Urinary bladder (tissue), 4 donors: ENCODE measurements around the gene TMEM248. TPM values are rescaled to one million over a fixed set of nuclear protein-coding genes. Genes with fewer than 3 reads are reported as not detected.
"Not testable (repeated sequence)": the region's sequence is repeated elsewhere in the genome, so short reads cannot be mapped to it uniquely, and the experiment has no call there.

Source experiments
- DNase-seq: peaks from one replicate; pipeline ENCODE4 v3.0.0-alpha.2; 2015; ENCODE audit errors: extremely low spot score
- H3K27ac ChIP-seq: one replicate; pipeline ENCODE4 v1.5.1; 2013; ENCODE audit warnings: low read depth, mild to moderate bottlenecking, moderate library complexity
- H3K36me3 ChIP-seq: one replicate; pipeline ENCODE4 v1.6.1; 2013; ENCODE audit warnings: mild to moderate bottlenecking, moderate library complexity; ENCODE audit not compliant: insufficient read depth
- H3K4me1 ChIP-seq: one replicate; pipeline ENCODE4 v1.6.1; 2013; ENCODE audit warnings: mild to moderate bottlenecking, moderate library complexity; ENCODE audit not compliant: insufficient read depth
- H3K4me3 ChIP-seq: one replicate; pipeline ENCODE4 v1.5.1; 2013; ENCODE audit warnings: low read depth, low read length
- WGBS: extraction: QIAGEN DNeasy Blood & Tissue Kit; methylation state at CpG from one replicate; pipeline ENCODE4 v1.1.7; 2013; 5-methylcytosine and 5-hydroxymethylcytosine counted together
- polyA plus RNA-seq: library from polyadenylated mRNA; stranded (reverse); fragments of 200-250 nt; gene quantifications from one replicate; pipeline ENCODE4 v1.2.3, GENCODE V29; 2013
- total RNA-seq: library from RNA; depleted of rRNA; stranded (reverse); fragments of >200 nt; gene quantifications from one replicate; pipeline ENCODE4 v1.2.3, GENCODE V29; 2014
- donor health status: healthy with polysubstance abuse.
- donor health status: healthy.

Gene TMEM248
- total and polyA plus RNA-seq, 2 donors: 57.8 to 82.1 TPM

DNA sequence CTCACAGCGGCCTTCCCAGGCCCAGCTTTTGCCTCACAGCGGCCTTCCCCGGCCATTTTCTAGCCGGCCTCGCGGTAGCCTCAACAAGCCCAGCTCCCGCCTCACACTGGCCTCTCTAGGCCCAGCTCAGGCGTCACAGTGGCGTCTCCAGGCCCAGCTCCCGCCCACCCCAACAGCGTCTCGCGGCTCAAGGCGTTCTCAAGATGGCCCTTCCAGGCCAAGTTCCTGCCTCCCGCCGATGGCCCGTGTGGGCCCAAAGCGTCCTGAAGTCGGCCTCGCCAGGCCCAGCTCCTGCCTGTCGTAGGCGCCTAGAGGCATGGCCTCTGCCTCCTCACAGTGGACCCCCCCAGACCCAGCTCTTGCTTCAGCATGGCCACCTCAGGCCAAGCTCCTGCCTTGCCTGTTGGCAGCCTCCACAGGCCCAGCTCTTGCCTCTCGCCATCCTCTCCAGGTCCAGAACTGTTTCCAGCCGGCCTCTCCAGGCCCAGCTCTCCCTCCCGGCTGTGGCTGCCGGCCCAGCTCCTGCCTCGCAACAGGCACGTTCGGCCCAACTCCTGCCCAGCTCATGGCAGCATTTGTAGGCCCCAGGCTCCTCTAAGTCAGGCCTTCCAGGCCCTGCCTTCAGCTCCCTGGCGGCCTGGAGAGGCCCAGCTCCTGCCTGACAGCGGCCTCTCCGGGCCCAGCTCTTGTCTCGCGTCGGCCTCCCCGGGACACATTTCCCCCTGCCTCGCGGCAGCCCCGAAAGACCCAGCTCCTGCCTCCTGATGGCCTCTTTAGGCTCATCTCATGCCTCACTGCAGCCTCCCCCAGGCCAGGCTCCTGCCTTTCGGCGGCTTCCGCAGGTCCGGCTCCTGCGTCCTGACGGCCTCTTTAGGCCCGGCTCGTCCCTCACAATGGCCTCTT lies 18.8 kb upstream of the TMEM248 start:
- no peak overlapping the region for H3K27ac ChIP-seq
- no peaks in the 10 kb centered on the region for H3K4me1 ChIP-seq
- no peaks in the 10 kb centered on the region for H3K36me3 ChIP-seq
- H3K4me3 ChIP-seq: no peak overlapping the region
- 96% methylated on average over 47 of the region's 47 CpGs for WGBS
- no peak for DNase-seq

DNA sequence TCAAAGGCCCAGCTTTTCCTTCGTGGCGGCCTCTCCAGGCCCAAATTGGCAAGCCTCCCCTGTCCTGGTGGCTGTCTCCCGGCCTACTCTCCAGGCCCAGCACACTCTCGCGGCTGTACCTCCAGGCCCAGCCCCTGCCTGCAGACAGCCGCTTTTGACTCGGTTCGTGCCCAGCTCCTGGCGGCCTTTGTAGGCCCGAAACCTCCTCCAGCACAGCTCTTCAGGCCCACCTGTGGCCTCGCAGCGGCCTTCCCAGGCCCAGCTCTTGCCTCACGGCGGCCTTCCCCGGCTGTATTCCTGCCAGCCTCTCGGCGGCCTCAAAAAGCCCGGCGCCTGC lies 18.2 kb upstream of the TMEM248 start:
- H3K36me3 ChIP-seq: no peaks in the 10 kb centered on the region
- no peak for DNase-seq
- no peak overlapping the region for H3K27ac ChIP-seq
- no peaks in the 10 kb centered on the region for H3K4me1 ChIP-seq
- no peak overlapping the region for H3K4me3 ChIP-seq
- 95% methylated on average over 19 of the region's 19 CpGs for WGBS

DNA sequence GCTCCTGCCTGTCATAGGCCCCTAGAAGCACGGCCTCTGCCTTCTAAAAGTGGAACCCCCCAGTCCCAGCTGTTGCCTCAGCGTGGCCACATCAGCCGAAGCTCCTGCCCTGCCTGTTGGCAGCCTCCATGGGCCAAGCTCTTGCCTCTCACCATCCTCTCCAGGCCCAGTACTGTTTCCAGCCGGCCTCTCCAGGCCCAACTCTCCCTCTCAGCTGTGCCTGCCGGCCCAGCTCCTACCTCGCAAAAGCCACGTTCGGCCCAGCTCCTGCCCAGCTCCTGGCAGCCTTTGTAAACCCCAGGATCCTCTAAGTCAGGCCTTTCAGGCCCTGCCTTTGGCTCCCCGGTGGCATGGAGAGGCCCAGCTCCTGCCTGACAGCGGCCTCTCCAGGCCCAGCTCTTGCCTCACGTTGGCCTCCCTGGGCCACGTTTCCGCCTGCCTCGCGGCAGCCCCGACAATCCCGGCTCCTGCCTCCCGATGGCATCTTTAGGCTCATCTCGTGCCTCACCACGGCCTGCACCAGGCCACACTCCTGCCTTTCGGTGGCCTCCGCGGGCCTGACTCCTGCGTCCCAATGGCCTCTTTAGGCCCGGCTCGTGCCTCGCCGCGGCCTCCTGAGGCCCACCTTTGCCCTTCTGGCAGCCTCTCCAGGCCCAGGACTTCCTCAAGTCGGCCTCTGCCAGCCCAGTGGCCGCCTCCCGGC lies 17.5 kb upstream of the TMEM248 start:
- H3K4me1 ChIP-seq: no peaks in the 10 kb centered on the region
- 96% methylated on average over 32 of the region's 32 CpGs for WGBS
- DNase-seq: no peak
- H3K4me3 ChIP-seq: no peak overlapping the region
- no peaks in the 10 kb centered on the region for H3K36me3 ChIP-seq
- no peak overlapping the region for H3K27ac ChIP-seq

DNA sequence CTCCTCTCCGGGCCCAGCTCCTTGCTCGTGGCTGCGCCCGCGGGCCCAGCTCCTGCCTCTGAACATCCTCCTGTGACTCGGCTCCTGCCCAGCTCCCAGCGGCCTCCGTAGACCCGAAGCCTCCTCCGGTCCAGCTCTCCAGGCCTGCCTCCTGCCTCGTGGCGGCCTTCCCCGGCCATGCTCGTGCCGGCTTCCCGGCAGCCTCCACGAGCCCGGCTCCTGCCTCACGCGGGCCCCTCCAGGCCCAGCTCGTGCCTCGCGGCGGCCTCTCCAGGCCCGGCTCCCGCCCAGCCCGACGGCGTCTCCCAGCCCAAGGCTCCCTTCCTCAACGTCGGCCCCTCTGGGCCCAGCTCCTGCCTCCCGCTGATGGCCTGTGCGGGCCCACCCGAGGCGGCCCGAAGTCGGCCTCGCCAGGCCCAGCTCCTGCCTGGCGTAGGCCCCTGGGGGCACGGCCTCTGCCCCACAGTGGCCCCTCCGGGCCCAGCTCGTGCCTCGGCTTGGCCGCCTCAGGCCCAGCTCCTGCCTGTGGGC lies 16.9 kb upstream of the TMEM248 start:
- Histone ChIP-seq H3K36me3 (no peaks in the 10 kb centered on the region), H3K4me1 (no peaks in the 10 kb centered on the region), H3K4me3 (no peak overlapping the region), H3K27ac (no peak overlapping the region)
- DNase-seq: no peak
- 97% methylated on average over 44 of the region's 44 CpGs for WGBS

DNA sequence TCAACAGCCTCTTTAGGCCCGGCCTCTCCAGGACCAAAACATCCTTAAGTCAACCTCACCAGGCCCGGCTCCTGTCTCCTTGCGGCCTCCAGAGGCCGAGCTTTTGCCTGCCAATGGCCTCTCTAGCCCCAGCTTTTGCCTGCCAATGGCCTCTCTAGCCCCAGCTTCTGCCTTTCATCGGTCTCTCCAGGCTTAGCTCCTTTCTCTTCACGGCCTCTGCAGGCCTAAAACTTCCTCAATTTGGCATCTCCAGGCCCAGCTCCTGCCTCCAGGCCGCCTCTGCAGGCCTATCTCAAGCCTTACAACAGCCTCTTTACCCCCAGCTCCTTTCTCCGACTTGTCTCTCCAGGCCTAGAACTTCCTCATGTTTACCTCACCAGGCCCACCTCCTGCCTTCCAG lies 15.7 kb upstream of the TMEM248 start:
- Histone ChIP-seq H3K4me1 (no peaks in the 10 kb centered on the region), H3K27ac (no peak overlapping the region), H3K4me3 (no peak overlapping the region), H3K36me3 (no peaks in the 10 kb centered on the region)
- WGBS: 92% methylated on average over 8 of the region's 8 CpGs
- DNase-seq: no peak

DNA sequence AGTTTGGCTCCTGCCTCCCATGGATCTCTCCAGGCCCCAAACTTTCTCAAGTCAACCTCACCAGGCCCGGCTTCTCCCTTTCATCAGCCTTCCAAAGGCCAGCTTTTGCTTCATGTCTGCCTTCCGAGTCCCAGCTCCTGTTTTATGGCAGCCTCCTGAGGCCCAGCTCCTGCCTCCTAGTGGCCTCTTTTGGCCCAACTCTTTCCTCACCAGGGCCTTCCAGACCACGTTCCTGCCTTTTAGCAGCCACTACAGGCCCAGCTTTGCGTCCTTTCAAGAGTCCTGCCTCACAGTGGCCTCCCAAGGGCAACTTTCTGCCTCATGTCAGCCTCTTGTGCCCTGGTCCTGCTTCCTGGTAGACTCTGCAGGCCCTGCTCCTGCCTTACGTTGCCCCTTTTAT lies 15.3 kb upstream of the TMEM248 start:
- Histone ChIP-seq H3K27ac (no peak overlapping the region), H3K4me1 (no peaks in the 10 kb centered on the region), H3K36me3 (no peaks in the 10 kb centered on the region), H3K4me3 (no peak overlapping the region)
- 87% methylated on average over 5 of the region's 5 CpGs for WGBS
- no peak for DNase-seq

DNA sequence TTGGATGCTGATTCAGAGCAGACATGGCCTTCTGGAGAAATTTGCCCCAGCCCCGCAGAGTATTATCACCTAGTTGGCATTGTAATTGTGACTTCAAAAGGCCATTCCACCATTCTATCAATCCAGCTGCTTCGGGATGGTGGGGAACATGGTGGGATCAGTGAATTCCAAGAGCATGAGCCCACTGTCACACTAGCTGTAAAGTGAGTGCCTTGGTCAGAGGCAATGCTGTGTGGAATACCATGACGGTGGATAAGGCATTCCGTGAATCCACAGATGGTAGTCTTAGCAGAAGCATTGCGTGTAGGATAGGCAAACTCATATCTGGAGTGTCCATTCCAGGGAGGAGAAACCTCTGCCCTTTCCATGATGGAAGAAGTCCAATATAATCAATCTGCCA lies 13.3 kb upstream of the TMEM248 start:
- Histone ChIP-seq H3K4me3 (no peak overlapping the region), H3K27ac (no peak overlapping the region), H3K36me3 (no peaks in the 10 kb centered on the region), H3K4me1 (no peaks in the 10 kb centered on the region)
- WGBS: 94% methylated on average over 5 of the region's 5 CpGs
- no peak for DNase-seq

DNA sequence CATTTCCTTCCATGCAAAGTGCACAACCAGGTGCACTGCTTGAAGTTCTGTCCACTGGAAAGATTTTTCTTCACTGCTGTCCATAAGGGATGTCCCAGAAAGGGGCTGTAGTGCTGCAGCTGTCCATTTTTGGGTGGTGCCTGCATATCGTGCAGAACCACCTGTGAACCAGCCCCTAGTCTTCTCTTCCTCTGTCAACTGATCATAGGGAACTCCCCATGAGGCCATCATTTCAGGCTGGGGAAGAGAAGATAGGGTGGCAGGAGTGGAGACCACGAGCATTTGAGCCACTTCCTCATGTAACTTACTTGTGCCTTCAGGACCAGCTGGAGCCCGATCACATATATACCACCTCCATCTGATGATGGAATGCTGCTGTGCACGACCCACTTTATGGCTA lies 12.4 kb upstream of the TMEM248 start:
- WGBS: 82% methylated on average over 4 of the region's 4 CpGs
- not testable (repeated sequence) for H3K4me1 ChIP-seq, H3K27ac ChIP-seq, H3K4me3 ChIP-seq, DNase-seq, H3K36me3 ChIP-seq

DNA sequence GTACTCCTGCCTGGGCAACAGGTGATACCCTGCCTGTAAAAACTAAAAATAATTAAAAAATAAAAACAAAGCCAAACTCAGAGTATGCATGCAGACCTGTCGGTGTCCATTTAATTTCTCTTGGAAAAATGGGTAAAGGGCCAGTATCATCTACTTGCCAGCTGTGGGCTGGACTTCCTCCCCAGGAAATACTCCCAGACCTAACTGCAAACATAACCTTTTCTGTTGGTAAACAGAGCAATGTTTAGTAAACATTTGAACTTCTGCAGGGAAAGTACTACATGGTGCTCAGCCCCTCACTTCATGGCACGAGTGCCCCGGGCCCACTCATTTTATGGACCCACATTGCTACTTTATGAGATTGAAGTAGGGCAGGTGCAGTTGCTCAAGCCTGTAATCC lies 10.2 kb upstream of the TMEM248 start:
- H3K27ac ChIP-seq: no peak overlapping the region
- no peak overlapping the region for H3K4me3 ChIP-seq
- 79% methylated on average over 3 of the region's 3 CpGs for WGBS
- DNase-seq: no peak
- H3K36me3 ChIP-seq: no peaks in the 10 kb centered on the region
- no peaks in the 10 kb centered on the region for H3K4me1 ChIP-seq

DNA sequence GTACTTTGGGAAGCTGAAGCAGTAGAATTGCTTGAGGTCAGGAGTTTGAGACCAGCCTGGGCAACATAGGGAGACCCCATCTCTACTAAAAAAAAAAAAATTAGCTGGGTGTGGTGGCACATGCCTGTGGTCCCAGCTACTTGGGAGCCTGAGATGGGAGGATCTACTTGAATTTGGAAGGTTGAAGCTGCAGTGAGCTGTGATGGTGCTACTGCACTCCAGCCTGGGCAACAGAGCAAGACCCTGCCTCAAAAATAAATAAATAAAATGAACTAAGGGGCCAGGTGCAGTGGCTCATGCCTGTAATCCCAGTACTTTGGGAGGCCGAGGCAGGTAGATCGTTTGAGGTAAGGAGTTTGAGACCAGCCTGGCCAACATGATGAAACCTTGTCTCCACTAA lies 9.8 kb upstream of the TMEM248 start:
- WGBS: 92% methylated on average over 2 of the region's 2 CpGs
- not testable (repeated sequence) for H3K27ac ChIP-seq, H3K4me3 ChIP-seq, H3K36me3 ChIP-seq, DNase-seq, H3K4me1 ChIP-seq

DNA sequence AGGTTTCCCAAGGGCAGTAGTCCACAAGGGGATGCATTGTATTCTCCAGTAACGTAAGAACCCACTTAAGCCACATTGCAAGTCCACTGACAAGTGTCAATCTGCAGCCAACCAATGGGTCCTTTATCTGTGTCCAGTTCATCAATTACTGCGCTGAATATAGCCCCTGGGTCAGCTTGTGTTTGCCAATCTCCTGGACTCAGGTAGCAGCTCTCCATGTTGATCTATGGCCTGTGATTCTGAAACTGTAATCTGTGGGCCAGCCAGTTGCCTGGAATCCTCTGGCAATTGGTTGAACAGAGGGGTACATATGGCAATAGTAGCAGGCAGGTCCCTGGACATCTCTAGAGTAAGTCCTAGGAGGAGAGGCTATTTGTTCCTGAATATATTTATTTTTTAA lies 8.8 kb upstream of the TMEM248 start:
- H3K36me3 ChIP-seq: no peaks in the 10 kb centered on the region
- DNase-seq: no peak
- no peaks in the 10 kb centered on the region for H3K4me1 ChIP-seq
- WGBS: 88% methylated on average over 2 of the region's 2 CpGs
- H3K27ac ChIP-seq: no peak overlapping the region
- H3K4me3 ChIP-seq: no peak overlapping the region

DNA sequence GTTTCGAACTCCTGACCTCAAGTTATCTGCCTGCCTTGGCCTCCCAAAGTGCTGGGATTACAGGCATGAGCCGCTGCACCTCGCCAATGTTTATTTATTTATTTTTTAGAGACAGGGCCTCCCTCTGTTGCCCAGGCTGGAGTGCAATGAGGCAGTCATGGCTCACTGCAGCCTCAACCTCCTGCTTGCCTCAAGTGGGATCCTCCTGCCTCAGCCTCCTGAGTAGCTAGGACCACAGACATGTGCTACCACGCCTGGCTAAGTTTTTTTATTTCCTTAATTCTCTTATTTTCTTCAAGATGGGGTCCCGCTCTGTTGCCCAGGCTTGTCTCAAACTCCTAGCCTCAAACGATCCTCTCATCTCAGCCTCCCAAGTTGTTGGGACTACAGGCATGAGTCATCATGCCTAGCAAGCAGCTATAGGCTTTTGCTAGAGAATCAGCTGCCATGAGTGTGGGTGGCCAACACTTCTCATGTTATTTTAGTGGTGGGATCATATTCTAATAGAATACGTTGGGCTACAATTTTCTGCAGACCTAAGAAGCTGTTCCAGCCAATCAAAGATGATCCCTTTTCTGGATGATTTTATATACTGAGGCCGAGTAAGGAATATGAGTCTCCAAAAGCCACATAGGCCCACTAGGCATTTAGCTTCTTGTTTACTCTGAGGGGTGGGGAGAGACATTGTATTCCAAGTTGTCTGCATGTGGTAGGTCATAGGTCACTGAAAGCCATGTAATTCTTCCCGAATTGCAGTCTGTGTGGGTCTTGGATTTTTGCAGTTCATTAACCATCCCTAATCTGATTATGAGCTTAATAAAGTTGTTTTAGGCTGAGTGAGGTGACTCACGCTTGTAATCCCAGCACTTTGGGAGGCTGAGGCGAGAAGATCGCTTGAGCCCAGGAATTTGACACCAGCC lies 7.6 kb upstream of the TMEM248 start:
- H3K27ac ChIP-seq: no peak overlapping the region
- DNase-seq: no peak
- no peaks in the 10 kb centered on the region for H3K4me1 ChIP-seq
- H3K4me3 ChIP-seq: no peak overlapping the region
- WGBS: 83% methylated on average over 12 of the region's 12 CpGs
- no peaks in the 10 kb centered on the region for H3K36me3 ChIP-seq

DNA sequence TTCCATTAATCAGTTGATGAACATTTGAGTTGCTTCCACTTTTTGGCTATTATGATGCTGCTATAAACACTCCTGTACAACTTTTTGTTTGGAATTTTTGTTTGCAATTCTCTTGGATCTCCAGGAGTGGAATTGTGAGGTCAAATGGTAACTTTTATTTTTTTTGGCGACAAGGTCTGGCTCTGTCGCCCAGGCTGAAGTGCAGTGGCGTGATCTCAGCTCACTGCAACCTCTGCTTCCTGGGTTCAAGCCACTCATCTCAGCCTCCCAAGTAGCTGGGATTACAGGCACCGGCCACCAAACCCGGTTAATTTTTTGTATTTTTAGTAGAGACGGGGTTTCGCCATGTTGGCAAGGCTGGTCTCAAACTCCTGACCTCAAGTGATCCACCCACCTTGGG lies 3.1 kb upstream of the TMEM248 start:
- not testable (repeated sequence) for H3K4me1 ChIP-seq, H3K4me3 ChIP-seq, DNase-seq, H3K36me3 ChIP-seq, H3K27ac ChIP-seq
- 84% methylated on average over 7 of the region's 7 CpGs for WGBS
